WERI-Rb-1 (cell line): ENCODE data around the gene FRMD4A.

Source experiments
- DNase-seq: peaks from one replicate; pipeline ENCODE4 v3.0.0-alpha.2; 2020
- H3K27ac ChIP-seq: fragments of 250-450 bp; sonication (Bioruptor Pico); 2 replicates; pipeline ENCODE4 v1.5.1; 2020; ENCODE audit warnings: mild to moderate bottlenecking, moderate library complexity
- H3K27me3 ChIP-seq: fragments of 250-450 bp; sonication (Bioruptor Pico); 2 replicates; pipeline ENCODE4 v1.5.1; 2021; ENCODE audit warnings: mild to moderate bottlenecking, low read depth, moderate library complexity; ENCODE audit not compliant: insufficient read depth, severe bottlenecking
- H3K36me3 ChIP-seq: fragments of 250-450 bp; sonication (Bioruptor Pico); 2 replicates; pipeline ENCODE4 v1.5.1; 2020; ENCODE audit warnings: mild to moderate bottlenecking, moderate library complexity
- H3K4me3 ChIP-seq: 2 replicates; pipeline ENCODE4 v1.5.1; 2011; ENCODE audit warnings: low read depth, mild to moderate bottlenecking, control low read depth, low read length
- H3K9me3 ChIP-seq: fragments of 250-450 bp; sonication (Bioruptor Pico); 2 replicates; pipeline ENCODE4 v1.5.1; 2021; ENCODE audit warnings: mild to moderate bottlenecking, moderate library complexity; ENCODE audit not compliant: severe bottlenecking
- TF ChIP-seq, protein P1 (sequence below): IDR thresholded peaks from 2 replicates; pipeline ENCODE4 v1.5.1; 2011; ENCODE audit warnings: low read depth, mild to moderate bottlenecking, control low read depth, inconsistent platforms, low read length

Gene FRMD4A

DNA sequence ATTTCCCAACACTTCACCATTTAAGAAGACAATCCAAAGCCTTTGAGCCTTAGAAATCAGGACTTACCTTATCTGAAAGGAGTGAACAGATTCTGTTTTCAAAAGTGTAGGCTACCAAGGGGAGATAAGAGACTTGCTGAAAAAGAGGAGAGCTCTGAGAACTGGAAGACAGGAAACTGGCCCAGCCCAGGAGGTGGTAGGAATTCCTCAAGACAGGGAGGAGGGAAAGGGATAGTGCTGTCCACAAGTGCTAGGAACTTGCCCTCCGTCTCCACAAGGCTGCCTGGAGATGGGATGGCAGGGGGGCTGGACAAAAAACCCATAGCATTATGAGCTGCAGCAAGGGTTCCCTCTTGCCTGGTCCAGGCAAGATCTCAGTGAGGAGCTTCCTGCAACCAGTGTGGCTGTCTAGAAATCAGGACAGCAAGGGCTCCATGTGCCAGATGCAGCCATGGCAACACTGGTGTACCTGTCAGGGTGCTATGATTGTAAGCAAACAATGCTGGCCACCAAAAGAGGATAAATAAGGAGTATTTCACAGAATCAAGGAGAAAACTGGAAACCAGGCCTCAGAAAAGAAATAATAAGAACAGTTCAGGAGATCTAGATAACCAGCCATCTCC, 22.7 kb upstream of the FRMD4A start:
- no peak for DNase-seq
- TF ChIP-seq, protein P1, sequence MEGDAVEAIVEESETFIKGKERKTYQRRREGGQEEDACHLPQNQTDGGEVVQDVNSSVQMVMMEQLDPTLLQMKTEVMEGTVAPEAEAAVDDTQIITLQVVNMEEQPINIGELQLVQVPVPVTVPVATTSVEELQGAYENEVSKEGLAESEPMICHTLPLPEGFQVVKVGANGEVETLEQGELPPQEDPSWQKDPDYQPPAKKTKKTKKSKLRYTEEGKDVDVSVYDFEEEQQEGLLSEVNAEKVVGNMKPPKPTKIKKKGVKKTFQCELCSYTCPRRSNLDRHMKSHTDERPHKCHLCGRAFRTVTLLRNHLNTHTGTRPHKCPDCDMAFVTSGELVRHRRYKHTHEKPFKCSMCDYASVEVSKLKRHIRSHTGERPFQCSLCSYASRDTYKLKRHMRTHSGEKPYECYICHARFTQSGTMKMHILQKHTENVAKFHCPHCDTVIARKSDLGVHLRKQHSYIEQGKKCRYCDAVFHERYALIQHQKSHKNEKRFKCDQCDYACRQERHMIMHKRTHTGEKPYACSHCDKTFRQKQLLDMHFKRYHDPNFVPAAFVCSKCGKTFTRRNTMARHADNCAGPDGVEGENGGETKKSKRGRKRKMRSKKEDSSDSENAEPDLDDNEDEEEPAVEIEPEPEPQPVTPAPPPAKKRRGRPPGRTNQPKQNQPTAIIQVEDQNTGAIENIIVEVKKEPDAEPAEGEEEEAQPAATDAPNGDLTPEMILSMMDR = no peak
- H3K9me3 ChIP-seq = no peaks in the 10 kb centered on the region
- no peaks in the 10 kb centered on the region for H3K36me3 ChIP-seq
- no peak overlapping the region for H3K27ac ChIP-seq
- H3K27me3 ChIP-seq = no peaks in the 10 kb centered on the region
- H3K4me3 ChIP-seq = no peak overlapping the region

DNA sequence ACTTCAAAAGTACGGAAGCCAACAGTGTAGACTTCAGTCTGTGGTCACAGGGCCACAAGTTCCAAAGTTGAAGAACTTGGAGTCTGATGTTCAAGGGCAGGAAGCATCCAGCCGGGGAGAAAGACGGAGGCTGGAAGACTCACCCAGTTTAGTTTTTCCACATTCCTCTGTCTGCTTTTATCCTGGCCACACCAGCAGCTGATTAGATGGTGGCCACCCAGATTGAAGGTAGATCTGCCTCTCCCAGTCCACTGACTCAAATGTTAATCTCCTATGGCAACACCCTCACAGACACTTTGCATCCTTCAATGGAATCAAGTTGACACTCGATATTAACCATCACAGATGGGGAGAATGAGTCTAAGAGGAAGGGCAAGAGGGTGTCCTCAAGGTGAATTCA, 19.3 kb upstream of the FRMD4A start:
- Histone ChIP-seq H3K27ac (no peak overlapping the region), H3K27me3 (no peaks in the 10 kb centered on the region), H3K9me3 (no peaks in the 10 kb centered on the region), H3K4me3 (no peak overlapping the region), H3K36me3 (no peaks in the 10 kb centered on the region)
- TF ChIP-seq, protein P1 = no peak
- no peak for DNase-seq

DNA sequence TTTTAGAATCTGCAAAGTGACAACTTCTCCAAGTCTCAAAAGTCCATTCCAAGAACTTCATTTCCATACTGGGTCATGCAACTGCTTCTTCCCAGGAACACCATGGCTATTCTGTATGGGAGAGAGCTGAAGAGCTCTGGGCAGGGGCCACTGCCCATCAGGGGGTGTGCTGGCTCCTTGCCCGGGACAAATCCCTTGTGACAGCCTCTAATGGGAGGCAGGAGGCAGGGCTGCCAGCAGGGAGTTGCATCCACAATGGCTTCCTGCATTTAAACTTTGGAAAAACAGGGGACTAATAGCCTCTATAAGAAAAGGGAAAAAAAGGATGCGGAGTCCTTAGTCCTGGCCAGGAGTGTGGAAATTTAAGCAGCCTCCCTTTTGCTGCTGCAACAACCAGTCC, 18.4 kb upstream of the FRMD4A start:
- Histone ChIP-seq H3K36me3 (no peaks in the 10 kb centered on the region), H3K27me3 (no peaks in the 10 kb centered on the region), H3K27ac (no peak overlapping the region), H3K9me3 (no peaks in the 10 kb centered on the region), H3K4me3 (no peak overlapping the region)
- TF ChIP-seq, protein P1 = no peak
- no peak for DNase-seq

DNA sequence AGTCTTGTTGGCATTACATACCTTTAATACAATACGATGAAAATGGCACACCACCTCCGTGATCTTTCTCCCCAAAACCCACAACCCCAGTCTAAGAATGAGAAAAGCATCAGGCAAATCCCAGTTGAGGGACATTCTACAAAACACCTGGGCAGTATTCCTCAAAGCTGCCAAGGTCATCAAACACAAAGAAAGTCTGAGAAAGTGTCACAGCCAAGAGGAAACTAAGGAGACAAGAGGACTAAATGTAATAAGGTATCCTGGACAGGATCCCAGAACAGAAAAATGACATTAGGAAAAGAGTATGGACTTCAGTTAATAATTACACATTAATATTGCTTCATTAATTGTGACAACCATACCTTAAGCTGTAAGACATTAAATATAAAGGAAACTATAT, 14.5 kb upstream of the FRMD4A start:
- Histone ChIP-seq H3K27me3 (no peaks in the 10 kb centered on the region), H3K4me3 (no peak overlapping the region), H3K36me3 (no peaks in the 10 kb centered on the region), H3K9me3 (no peaks in the 10 kb centered on the region), H3K27ac (no peak overlapping the region)
- TF ChIP-seq, protein P1 = no peak
- DNase-seq = no peak

DNA sequence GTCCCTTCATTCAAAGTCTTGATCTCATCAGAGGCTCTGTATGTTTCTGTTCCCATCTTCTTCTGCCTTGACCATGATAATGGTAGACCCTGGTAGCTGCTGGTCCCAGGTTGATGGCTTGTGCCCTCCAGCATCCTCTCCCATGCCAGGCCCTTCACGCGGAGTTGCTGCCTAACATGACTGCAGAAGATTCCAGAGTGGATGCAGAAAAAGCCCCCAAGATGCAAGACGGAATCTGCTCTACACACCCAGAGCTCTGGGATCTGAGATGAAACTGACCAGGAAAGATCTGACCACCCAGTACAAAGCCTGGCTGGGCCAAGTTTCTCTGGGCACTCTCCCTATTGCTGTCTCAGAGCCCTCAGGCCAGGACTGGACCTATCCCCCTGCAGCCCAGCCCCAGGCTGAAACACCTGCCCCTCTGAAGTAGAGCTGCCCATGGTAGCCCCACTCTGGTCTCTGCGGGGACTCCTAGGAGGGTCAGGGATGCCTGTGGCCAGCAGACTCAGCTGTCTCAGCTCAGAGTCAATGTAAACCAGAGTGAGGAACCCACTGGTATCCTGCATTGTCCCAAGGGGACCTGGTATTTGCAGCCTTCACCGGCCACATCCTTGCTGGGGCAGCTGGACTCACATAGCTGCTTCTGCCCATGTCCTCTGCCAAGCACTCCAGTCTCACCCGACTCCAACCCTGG, 9.5 kb upstream of the FRMD4A start:
- H3K9me3 ChIP-seq = no peaks in the 10 kb centered on the region
- DNase-seq = no peak
- TF ChIP-seq, protein P1 = no peak
- H3K4me3 ChIP-seq = no peak overlapping the region
- H3K27me3 ChIP-seq = no peaks in the 10 kb centered on the region
- H3K36me3 ChIP-seq = no peaks in the 10 kb centered on the region
- H3K27ac ChIP-seq = no peak overlapping the region
